MV-4-11 (cell line): Measurements from ENCODE around the gene TRIM56.
A peak's percentile ranks its signal among the peaks of the same experiment; 100 is the strongest.
"Not testable (repeated sequence)": the region's sequence is repeated elsewhere in the genome, so short reads cannot be mapped to it uniquely, and the experiment has no call there.

Experiments
- DNase-seq: peaks from one replicate; lab custom pipeline; 2025; lab: John Stamatoyannopoulos, UW

Gene TRIM56

GRCh38 chr7:101113836-101114235 is 28.6 kb downstream of the TRIM56 start:
- peak; percentile 48 for DNase-seq

- DNase-seq = no peak
Observed at GRCh38 chr7:101114492-101114891, 29.2 kb downstream of the TRIM56 start.

GRCh38 chr7:101115215-101115614 is 29.9 kb downstream of the TRIM56 start:
- no peak for DNase-seq

- DNase-seq = no peak
Observed at GRCh38 chr7:101116898-101117297, 31.6 kb downstream of the TRIM56 start.

GRCh38 chr7:101118856-101119255 is 33.6 kb downstream of the TRIM56 start:
- DNase-seq = no peak

GRCh38 chr7:101119876-101120275 is 34.6 kb downstream of the TRIM56 start:
- no peak for DNase-seq

GRCh38 chr7:101120315-101120714 is 35.0 kb downstream of the TRIM56 start:
- DNase-seq = no peak

GRCh38 chr7:101121631-101121990 is 36.3 kb downstream of the TRIM56 start:
- not testable (repeated sequence) for DNase-seq

GRCh38 chr7:101121991-101122932 is 37.0 kb downstream of the TRIM56 start:
- peak; percentile 43 for DNase-seq

GRCh38 chr7:101122933-101123702 is 37.8 kb downstream of the TRIM56 start:
- DNase-seq = no peak

GRCh38 chr7:101123703-101124068 is 38.4 kb downstream of the TRIM56 start:
- no peak for DNase-seq

GRCh38 chr7:101124376-101125056 is 39.2 kb downstream of the TRIM56 start:
- DNase-seq = peak; percentile 90

- peak; percentile 39 for DNase-seq
Observed at GRCh38 chr7:101125989-101126650, 40.8 kb downstream of the TRIM56 start.

- DNase-seq = peak; percentile 84
Observed at GRCh38 chr7:101126651-101127459, 41.6 kb downstream of the TRIM56 start, which contains the start of gene SERPINE1. TSS of gene SERPINE1 (plus strand) at chr7:101127104. CDS start at chr7:101128394, 1,290 bp downstream.

GRCh38 chr7:101127460-101128039 is 42.3 kb downstream of the TRIM56 start:
- DNase-seq = no peak

GRCh38 chr7:101128040-101128834 is 43.0 kb downstream of the TRIM56 start:
- no peak for DNase-seq

- peak; percentile 50 for DNase-seq
Observed at GRCh38 chr7:101129603-101130117, 44.4 kb downstream of the TRIM56 start.

GRCh38 chr7:101132626-101133600 is 47.6 kb downstream of the TRIM56 start:
- DNase-seq = not testable (repeated sequence)
